SK-N-MC (cell line): ENCODE results near the gene PROSER2.

Source experiments
- EZH2 ChIP-seq: fragments of 200-600 bp; sonication (generic); IDR thresholded peaks from one replicate; pipeline ENCODE4 v1.6.1; 2017; ENCODE audit warnings: antibody characterized with exemption
- POLR2AphosphoS5 ChIP-seq: IDR thresholded peaks from 2 replicates; pipeline ENCODE4 v1.6.1; 2012; ENCODE audit warnings: mild to moderate bottlenecking, low read depth, low read length, borderline replicate concordance

GRCh38 chr10:11830836-11831519 is 7.8 kb downstream of the PROSER2 start:
- TF ChIP-seq EZH2, result no peak
- no peak for TF ChIP-seq POLR2AphosphoS5
